ENCODE data around the gene ARHGAP22.

DNA sequence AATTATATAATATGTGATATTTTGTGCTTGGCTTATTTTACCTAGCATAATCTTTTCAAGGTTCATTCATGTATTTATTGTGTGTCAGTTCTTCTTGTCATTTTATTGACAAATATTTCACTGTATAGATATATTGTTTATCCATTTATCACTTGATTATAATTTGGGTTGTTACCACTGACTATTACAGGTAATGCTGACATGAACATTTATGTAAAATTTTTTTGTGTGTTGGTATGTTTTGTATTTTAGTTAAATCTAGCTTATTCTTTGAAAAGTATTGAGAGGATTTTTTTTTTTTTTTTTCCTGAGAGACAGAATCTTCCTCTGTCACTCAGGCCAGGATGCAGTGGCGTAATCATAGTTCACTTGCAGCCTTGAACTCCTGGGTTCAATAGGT lies 190.7 kb downstream of the ARHGAP22 start:
- TF ChIP-seq, protein P1, sequence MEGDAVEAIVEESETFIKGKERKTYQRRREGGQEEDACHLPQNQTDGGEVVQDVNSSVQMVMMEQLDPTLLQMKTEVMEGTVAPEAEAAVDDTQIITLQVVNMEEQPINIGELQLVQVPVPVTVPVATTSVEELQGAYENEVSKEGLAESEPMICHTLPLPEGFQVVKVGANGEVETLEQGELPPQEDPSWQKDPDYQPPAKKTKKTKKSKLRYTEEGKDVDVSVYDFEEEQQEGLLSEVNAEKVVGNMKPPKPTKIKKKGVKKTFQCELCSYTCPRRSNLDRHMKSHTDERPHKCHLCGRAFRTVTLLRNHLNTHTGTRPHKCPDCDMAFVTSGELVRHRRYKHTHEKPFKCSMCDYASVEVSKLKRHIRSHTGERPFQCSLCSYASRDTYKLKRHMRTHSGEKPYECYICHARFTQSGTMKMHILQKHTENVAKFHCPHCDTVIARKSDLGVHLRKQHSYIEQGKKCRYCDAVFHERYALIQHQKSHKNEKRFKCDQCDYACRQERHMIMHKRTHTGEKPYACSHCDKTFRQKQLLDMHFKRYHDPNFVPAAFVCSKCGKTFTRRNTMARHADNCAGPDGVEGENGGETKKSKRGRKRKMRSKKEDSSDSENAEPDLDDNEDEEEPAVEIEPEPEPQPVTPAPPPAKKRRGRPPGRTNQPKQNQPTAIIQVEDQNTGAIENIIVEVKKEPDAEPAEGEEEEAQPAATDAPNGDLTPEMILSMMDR (IDR thresholded peaks at IDR 0.05; ENCODE audit: low read length): no peak
- TF ChIP-seq EZH2 (optimal IDR thresholded peaks at IDR 0.05; ENCODE audit: low read depth, low read length): no peak

All from MM.1S (cell line).